ENCODE measurements around the gene RAPGEF3.
A peak's percentile ranks its signal among the peaks of the same experiment; 100 is the strongest.

Gene RAPGEF3

GRCh38 chr12:47755655-47756562, 2.8 kb downstream of the RAPGEF3 start:
- DNase-seq = no peak

- DNase-seq = no peak
Measured at GRCh38 chr12:47754881-47755280, 3.8 kb downstream of the RAPGEF3 start.

GRCh38 chr12:47754126-47754525, 4.6 kb downstream of the RAPGEF3 start:
- no peak for DNase-seq

DNA sequence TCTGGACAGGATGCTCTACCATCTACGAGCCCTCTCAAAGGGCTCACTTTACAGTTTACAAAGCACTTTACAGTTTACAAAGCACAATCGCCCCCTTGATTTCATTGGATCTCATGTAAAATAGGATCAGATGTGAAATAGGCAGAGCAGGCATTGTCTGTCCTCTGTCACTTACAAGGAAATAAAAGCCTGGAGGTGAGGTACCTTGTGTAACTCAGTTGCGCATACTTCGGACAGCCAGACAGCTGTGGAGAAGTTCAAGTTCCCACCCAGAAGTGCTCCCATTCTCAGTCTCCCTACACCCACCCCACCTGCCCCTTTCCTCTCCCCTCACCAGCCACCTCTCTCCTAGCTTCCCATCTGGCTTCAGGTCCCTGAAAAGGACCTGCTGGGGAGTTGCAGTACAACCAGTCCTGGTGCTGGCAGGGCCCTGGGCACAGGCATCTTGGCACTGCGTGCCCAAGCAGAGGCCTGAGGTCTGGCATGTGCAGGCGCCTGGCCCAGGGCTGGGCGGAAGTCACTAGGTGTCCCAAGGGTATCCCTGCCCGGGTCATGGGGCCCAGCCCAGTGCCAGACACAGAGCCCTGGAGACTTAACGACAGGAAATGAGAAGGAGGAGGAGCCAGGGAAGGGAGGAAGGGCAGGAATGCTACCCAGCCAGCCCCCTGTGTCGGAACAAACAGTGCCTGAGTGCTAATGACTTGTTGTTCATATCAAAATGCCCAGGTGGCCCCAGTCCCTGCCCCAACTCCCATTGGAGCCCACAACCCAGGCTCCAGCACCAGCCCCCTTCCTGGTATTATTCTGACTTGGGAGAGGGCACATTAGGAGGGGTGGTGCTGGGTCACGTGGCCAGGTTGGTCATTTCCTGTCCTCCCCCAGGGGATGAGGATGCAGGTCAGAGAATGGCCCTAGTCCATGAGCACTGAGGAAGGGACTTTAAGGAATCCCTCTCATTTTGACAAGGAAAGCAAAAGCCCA, 5.4 kb downstream of the RAPGEF3 start:
- no peak for DNase-seq

DNA sequence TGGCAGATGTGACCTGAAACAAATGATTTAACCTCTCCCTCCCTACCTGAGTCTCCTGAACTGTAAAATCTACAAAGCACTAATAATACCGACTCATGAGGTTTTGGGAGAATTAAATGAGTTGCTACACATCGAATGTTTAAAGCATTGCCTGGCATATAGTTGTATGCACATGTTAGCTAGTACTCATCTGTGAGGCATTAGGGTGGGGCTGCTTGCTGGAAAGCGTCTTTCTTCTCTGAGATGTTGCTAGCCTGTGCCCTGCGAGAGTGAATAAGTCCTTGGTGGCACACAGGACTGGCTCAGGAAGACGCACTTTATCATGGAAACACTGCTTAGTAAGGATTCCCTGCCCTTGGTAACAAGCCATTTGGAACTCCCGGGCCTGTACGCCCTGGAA, 6.1 kb downstream of the RAPGEF3 start:
- no peak for DNase-seq

DNA sequence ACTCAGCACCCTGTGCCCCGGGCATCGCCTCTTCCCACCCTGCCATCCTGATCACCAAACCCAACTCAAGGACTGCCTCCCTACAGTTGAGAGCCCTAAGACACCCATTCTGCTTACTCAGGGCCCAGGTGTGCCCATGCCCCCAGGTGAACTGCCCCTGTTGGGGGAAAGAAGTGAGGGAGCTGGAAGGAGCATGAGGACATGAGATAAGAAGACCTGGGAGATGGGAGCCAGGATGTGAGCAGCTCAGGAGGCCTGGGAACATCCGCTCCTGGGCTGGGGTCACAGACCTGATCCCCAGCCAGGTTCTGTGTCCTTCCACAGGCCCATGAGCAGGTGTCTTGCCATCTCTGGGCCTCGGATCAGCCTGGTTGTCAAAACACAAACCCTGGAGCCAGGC, 6.6 kb downstream of the RAPGEF3 start:
- no peak for DNase-seq

- DNase-seq = no peak
Measured at GRCh38 chr12:47751561-47751960, 7.1 kb downstream of the RAPGEF3 start.

GRCh38 chr12:47750916-47751470, 7.7 kb downstream of the RAPGEF3 start:
- DNase-seq = no peak

GRCh38 chr12:47750229-47750798, 8.4 kb downstream of the RAPGEF3 start:
- no peak for DNase-seq

DNA sequence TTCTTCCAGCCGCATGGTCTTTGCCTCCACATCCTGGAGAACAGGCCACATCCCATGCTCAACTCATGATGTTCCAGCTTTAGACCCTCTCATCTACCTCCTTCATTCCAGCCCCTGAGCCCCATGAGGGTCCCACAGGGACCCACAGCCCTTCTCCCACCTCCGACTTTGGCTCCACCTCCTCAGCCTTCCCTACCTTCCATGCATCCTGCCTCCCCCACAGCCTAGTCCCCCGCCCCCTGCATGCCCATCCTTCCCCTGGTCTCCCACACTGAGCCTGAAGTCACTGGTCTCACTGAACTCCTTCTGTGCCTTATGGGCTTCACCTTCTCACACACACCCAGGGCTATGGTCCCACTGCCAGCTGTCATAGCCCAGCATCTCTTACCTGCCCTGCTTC, 9.8 kb downstream of the RAPGEF3 start:
- no peak for DNase-seq

DNA sequence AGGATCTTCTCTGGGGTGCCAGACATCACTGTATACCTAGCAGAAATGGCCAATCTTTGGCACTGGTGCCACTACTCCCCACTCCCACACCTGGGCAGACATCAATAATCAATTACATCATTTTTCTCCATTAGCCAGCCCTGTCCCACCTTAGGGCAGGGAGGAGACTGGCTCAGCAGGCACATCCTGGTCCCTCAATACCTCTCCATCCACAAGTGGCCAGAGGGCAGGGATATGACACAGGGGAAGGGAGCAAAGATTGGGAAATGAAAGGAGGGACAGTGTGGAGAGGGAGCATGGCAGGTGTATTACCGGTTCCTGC, 10.2 kb downstream of the RAPGEF3 start:
- no peak for DNase-seq

- no peak for DNase-seq
Measured at GRCh38 chr12:47747596-47748506, 10.8 kb downstream of the RAPGEF3 start.

GRCh38 chr12:47747126-47747525, 11.6 kb downstream of the RAPGEF3 start:
- no peak for DNase-seq

DNA sequence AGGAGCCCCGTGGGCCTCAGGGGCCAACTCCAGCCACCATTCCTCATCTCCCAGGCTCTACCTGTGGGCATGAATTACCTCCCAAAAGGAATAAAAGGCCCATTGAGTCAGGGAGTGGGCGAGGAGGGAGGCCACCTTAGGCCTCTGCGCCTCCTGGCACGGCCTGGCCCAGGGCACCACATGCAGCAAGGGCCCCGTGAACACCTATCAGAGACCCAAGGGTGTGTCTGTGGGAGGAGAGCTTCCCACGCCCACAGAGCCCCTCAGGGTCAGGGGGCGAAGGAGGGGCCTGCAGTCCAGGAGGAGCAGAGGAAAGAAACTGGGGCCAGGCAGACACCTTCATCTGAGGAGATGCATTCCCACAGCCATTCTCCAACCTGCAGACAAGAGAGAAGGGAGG, 12.2 kb downstream of the RAPGEF3 start:
- DNase-seq = no peak

- DNase-seq = no peak
Measured at GRCh38 chr12:47746073-47746472, 12.6 kb downstream of the RAPGEF3 start.

DNA sequence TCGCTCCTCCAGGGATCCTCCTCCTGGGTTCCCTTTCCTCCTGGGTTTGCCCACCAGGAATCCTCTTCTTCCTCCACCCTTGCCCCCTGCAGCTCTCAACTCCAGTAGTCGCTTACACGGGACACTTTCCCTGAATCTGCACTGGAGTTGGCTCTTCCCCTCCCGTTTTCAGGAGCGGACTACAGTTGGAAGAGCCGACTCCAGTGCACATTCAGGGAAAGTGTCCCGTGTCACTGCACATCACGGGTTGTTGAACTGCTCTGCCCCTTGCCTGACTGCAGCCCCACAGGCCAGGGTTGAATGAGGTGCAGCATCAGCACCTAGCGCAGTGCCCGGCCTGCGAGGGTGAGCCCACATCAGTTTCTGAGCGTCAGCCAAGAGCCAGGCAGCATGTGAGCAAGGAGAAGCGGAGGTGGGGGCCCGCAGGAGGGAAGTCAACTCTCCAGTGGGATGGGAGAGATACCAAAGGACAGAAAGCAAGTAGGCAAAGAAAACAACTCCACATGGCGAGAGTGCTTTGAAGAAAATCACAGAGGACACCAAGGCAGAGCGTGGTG, 13.1 kb downstream of the RAPGEF3 start:
- no peak for DNase-seq

- DNase-seq = no peak
Measured at GRCh38 chr12:47744778-47745436, 13.8 kb downstream of the RAPGEF3 start.

DNA sequence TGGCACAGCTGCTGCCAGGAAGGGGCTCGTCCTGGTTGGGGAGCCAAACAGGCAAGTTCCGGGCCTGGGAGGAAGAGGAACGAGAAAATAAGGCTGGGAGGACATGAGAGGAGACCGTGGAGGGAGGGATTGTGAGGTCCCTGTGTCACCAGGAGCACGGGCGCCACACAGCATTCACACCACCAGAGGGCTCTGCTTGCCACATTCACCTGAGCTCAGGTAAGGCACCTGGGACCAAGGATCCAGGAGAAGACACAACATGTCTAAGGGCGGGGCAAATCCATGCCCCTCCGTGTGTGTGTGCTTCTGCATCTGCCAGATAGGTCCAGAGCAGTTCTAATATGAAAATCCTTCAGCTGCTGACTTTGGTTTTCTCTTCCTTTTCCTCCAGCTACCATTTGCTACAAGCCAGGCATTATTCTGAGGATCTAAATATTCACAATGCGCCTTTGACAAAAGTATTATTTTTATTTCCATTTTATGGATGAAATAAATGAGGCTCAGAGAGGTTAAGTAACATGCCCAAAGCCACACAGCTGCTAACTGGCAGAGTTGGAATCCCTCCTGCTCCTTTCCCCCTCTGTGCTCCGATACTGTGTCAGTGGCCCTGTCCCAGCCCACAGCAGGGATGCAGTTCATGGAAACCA, 14.6 kb downstream of the RAPGEF3 start:
- peak; percentile 48 for DNase-seq

- DNase-seq = no peak
Measured at GRCh38 chr12:47743311-47743860, 15.3 kb downstream of the RAPGEF3 start.

DNA sequence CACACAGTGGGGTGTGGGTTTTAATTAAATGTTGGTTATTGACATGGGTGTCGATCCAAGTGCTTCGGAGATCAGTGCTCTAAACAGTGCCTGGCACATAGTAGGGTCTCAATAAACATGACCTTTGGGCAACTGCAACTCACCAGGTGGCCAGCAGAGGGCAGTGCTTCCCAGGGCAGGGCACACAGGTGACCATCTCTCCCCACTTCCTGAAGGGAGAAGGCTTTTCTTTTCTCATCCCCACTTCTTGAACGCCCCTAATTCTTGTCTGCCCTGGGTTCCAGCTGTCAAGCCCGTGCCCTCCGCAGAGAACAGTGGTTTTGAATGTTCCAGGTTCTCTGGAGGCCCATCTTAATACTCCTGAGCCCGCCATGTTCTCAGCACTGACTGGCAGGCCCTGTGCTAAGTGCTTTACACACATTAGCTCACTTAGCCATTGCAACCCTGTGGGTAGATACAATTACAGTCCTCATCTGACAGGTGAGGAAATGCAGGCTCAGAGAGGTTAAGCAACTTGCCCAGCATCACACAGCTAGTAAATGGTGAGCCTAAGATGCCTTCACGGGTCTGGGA, 16.3 kb downstream of the RAPGEF3 start:
- peak; percentile 77 for DNase-seq

All from T-helper 9 cell (primary cell).